Nephron progenitor cell (in vitro differentiated cells): ENCODE data around the gene ARFIP1.

Source experiments
- DNase-seq: peaks from one replicate; pipeline ENCODE4 v3.0.0; 2021
- H3K27ac Mint-ChIP-seq: 2 replicates; pipeline ENCODE4 v1.8.0; 2021; ENCODE audit warnings: mild to moderate bottlenecking, moderate library complexity, mixed read lengths
- H3K27me3 Mint-ChIP-seq: 2 replicates; pipeline ENCODE4 v1.8.0; 2021; ENCODE audit warnings: mild to moderate bottlenecking, low read depth, mixed read lengths; ENCODE audit not compliant: poor library complexity
- H3K36me3 Mint-ChIP-seq: 2 replicates; pipeline ENCODE4 v1.8.0; 2021; ENCODE audit warnings: low read depth, mixed read lengths
- H3K4me1 Mint-ChIP-seq: 2 replicates; pipeline ENCODE4 v1.8.0; 2021; ENCODE audit warnings: mixed read lengths
- H3K4me3 Mint-ChIP-seq: 2 replicates; pipeline ENCODE4 v1.8.0; 2021; ENCODE audit warnings: mild to moderate bottlenecking, moderate library complexity, mixed read lengths
- H3K9me3 Mint-ChIP-seq: 2 replicates; pipeline ENCODE4 v1.8.0; 2021; ENCODE audit warnings: mild to moderate bottlenecking, moderate library complexity, mixed read lengths
- TF ChIP-seq, protein P1 (sequence below): fragments of 200-600 bp; sonication (generic); IDR thresholded peaks from 2 replicates; pipeline ENCODE4 v1.5.0; 2021; ENCODE audit warnings: antibody characterized with exemption

ARFIP1 gene

DNA sequence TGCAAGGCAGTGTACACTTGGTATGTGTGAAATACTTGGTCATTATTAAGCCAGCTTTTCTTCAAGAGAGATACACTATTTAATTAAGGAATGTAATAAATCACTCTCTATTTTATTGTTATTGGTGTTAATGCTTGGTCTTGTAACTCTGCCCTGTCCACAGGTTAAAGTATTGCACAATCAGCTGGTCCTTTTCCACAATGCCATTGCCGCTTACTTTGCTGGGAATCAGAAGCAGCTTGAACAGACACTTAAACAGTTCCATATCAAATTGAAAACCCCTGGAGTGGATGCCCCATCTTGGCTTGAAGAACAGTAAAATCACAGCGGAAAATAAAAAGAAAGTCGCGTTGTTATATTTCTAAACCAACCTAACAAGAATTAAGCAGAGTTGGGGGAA lies 130.1 kb downstream of the ARFIP1 start:
- TF ChIP-seq, protein P1, sequence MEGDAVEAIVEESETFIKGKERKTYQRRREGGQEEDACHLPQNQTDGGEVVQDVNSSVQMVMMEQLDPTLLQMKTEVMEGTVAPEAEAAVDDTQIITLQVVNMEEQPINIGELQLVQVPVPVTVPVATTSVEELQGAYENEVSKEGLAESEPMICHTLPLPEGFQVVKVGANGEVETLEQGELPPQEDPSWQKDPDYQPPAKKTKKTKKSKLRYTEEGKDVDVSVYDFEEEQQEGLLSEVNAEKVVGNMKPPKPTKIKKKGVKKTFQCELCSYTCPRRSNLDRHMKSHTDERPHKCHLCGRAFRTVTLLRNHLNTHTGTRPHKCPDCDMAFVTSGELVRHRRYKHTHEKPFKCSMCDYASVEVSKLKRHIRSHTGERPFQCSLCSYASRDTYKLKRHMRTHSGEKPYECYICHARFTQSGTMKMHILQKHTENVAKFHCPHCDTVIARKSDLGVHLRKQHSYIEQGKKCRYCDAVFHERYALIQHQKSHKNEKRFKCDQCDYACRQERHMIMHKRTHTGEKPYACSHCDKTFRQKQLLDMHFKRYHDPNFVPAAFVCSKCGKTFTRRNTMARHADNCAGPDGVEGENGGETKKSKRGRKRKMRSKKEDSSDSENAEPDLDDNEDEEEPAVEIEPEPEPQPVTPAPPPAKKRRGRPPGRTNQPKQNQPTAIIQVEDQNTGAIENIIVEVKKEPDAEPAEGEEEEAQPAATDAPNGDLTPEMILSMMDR: no peak
- no peak for DNase-seq
- Mint-ChIP-seq H3K36me3 (peaks cover 70% of the 10 kb centered on the region), H3K4me3 (no peak overlapping the region), H3K27me3 (no peaks in the 10 kb centered on the region), H3K4me1 (no peaks in the 10 kb centered on the region), H3K9me3 (peaks cover 3% of the 10 kb centered on the region), H3K27ac (peak overlapping the region; percentile 63)

DNA sequence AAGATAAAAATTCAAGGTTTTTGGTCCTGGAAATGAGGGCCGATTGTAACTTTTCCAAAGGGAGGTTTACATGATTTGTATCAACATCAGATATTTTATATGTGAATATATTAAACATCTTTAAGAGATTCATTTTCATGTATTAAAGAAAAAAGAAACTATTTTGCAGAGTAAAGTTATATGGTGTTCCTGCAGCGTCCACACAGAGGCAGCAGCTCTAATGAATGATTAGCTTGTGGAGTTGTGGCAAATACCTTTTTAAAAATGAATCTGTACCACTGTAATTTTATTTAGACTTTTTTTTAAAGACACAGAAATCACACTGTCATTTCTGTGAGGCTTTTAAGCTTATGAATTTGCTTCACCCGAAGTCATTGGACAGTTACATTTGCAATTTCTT lies 130.8 kb downstream of the ARFIP1 start:
- DNase-seq: no peak
- Mint-ChIP-seq H3K36me3 (peaks cover 68% of the 10 kb centered on the region), H3K9me3 (peaks cover 3% of the 10 kb centered on the region), H3K27ac (no peak overlapping the region), H3K27me3 (no peaks in the 10 kb centered on the region), H3K4me1 (no peaks in the 10 kb centered on the region), H3K4me3 (no peak overlapping the region)
- TF ChIP-seq, protein P1: no peak

DNA sequence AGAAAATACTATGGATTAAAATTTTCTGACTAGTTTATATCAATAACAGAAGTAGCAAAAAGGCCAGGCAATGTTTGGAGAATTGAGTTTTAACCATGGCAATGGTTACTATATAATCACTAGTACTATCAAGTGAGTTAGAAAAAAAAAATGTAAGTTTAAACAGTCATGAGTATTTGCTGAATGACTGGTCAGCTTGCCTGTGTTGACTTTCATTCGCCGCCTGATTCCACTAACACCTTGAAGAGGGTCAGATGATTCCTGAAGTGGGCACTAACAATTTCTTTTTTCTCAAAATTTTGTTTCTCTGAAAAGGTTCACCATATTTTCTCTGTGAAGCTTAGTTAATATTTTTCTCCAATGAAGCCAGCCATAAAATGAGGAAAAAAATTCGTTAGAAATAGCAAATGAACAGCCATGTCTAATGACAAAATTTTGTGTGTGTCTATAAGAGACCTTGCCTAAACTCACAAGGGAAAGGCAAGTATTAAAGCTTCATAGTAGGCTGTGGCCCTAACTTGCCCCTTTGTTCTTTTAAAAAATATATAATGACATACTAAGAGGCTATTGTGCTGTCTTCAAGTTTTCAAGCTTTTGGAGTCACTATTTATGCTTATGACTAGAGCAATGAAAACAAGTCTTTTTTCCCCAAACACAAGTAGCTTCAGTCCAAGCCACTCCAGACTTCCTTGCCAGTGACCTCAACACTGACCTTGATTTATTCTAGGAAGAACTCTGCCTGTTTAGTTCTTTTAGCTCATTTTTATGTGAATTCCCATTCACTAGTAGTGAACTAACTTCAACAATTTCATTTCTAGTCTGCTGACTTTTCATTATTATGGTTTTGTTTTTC lies 138.0 kb downstream of the ARFIP1 start:
- H3K27ac Mint-ChIP-seq: no peak overlapping the region
- TF ChIP-seq, protein P1: no peak
- no peaks in the 10 kb centered on the region for H3K4me1 Mint-ChIP-seq
- H3K27me3 Mint-ChIP-seq: no peaks in the 10 kb centered on the region
- H3K9me3 Mint-ChIP-seq: peaks cover 50% of the 10 kb centered on the region
- DNase-seq: no peak
- no peak overlapping the region for H3K4me3 Mint-ChIP-seq
- peaks cover 54% of the 10 kb centered on the region for H3K36me3 Mint-ChIP-seq

DNA sequence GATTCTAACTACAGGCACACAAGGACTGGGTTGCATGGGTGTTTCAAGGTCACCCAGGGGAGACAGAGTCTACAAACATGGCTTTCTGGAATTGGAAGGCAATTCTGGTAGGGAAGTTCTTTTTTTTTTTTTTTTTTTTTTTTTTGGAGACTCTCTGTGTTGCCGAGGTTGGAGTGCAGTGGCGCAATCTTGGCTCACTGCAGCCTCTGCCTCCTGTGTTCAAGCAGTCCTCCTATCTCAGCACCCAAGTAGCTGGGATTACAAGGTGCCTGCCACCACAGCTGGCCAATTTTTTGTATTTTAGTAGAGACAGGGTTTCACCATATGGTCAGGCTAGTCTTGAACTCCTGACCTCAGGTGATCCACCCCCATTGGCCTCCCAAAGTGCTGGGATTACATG lies 140.1 kb downstream of the ARFIP1 start:
- TF ChIP-seq, protein P1: no peak
- Mint-ChIP-seq H3K36me3 (peaks cover 49% of the 10 kb centered on the region), H3K27me3 (no peaks in the 10 kb centered on the region)

DNA sequence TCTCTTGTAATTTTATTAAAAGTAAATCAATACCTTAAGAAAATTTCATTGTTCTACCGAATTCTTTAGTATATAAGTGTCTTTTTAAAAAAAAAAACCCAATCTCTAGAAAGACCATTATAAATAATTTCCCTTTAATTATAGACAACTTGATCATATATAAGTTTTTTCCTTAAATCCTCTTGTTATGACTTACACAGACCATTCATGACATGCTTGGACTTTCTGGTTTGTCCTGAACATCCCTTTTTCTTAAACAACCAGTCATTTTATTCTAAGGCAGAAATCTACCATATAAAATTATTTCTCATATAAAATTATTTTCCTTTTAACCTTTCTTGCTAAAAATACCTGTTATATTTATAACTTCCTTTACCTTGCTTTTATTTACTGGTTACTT lies 141.0 kb downstream of the ARFIP1 start:
- Mint-ChIP-seq H3K4me1 (peaks cover 4% of the 10 kb centered on the region), H3K4me3 (no peak overlapping the region), H3K27ac (no peak overlapping the region), H3K9me3 (peaks cover 51% of the 10 kb centered on the region), H3K27me3 (no peaks in the 10 kb centered on the region), H3K36me3 (peaks cover 49% of the 10 kb centered on the region)
- no peak for DNase-seq
- TF ChIP-seq, protein P1: no peak

More for the DNA sequence above, 140.1 kb downstream of the ARFIP1 start:
- Mint-ChIP-seq H3K4me1 (no peaks in the 10 kb centered on the region), H3K4me3 (no peak overlapping the region), H3K9me3 (peaks cover 51% of the 10 kb centered on the region), H3K27ac (no peak overlapping the region)
- DNase-seq: no peak

DNA sequence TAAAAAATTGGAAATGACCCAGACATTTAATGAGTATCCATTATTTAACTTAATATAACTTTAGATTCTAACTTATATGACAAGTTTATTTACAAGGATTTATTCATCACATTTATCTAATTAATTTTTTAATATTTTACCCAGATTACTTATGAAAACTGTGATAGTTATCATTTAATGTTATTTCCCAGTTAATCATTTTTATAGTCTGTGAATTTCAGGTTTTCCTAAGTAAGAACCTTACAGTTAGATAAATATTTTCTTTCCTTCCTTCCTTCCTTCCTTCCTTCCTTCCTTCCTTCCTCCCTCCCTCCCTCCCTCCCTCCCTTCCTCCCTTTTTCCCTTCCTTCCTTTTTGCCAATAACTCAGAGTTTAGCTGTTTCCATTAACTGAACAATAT lies 141.5 kb downstream of the ARFIP1 start:
- H3K27ac Mint-ChIP-seq: no peak overlapping the region
- H3K27me3 Mint-ChIP-seq: no peaks in the 10 kb centered on the region
- no peak for DNase-seq
- no peak overlapping the region for H3K4me3 Mint-ChIP-seq
- H3K36me3 Mint-ChIP-seq: peaks cover 46% of the 10 kb centered on the region
- peaks cover 50% of the 10 kb centered on the region for H3K9me3 Mint-ChIP-seq
- H3K4me1 Mint-ChIP-seq: peaks cover 9% of the 10 kb centered on the region
- TF ChIP-seq, protein P1: no peak
